ENCODE measurements around the gene ARID5A.
A peak's percentile ranks its signal among the peaks of the same experiment; 100 is the strongest.
"Not testable (repeated sequence)": the region's sequence is repeated elsewhere in the genome, so short reads cannot be mapped to it uniquely, and the experiment has no call there.

The ARID5A gene

DNA sequence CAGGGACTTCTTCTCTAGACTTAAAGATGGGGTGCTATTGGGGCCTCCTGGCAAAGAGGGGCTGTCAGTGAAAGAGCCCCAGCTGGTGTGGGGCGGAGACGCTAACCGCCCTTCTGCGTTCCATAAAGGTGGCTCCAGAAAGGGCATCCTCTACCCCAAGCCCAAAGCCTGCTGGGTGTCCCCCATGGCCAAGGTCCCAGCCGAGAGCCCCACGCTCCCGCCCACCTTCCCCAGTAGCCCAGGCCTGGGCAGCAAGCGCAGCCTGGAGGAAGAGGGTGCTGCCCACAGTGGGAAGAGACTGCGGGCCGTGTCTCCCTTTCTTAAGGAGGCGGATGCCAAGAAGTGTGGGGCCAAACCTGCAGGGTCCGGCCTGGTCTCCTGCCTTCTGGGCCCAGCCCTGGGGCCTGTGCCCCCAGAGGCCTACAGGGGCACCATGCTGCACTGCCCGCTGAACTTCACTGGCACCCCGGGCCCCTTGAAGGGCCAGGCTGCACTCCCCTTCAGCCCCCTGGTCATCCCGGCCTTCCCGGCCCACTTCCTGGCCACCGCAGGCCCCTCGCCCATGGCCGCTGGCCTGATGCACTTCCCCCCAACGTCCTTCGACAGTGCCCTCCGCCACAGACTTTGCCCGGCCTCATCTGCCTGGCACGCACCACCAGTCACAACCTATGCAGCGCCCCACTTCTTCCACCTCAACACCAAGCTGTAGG is 15.2 kb downstream of the ARID5A start:
- H3K4me3 ChIP-seq (ENCODE audit: control insufficient read depth, low read depth, low read length), result no peak overlapping the region
- no peak for DNase-seq (ENCODE audit: low read depth)
- TF ChIP-seq, protein P1, sequence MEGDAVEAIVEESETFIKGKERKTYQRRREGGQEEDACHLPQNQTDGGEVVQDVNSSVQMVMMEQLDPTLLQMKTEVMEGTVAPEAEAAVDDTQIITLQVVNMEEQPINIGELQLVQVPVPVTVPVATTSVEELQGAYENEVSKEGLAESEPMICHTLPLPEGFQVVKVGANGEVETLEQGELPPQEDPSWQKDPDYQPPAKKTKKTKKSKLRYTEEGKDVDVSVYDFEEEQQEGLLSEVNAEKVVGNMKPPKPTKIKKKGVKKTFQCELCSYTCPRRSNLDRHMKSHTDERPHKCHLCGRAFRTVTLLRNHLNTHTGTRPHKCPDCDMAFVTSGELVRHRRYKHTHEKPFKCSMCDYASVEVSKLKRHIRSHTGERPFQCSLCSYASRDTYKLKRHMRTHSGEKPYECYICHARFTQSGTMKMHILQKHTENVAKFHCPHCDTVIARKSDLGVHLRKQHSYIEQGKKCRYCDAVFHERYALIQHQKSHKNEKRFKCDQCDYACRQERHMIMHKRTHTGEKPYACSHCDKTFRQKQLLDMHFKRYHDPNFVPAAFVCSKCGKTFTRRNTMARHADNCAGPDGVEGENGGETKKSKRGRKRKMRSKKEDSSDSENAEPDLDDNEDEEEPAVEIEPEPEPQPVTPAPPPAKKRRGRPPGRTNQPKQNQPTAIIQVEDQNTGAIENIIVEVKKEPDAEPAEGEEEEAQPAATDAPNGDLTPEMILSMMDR (IDR thresholded peaks at IDR 0.05; ENCODE audit: control insufficient read depth, insufficient read depth, low read depth, low read length, missing control alignments), result no peak

DNA sequence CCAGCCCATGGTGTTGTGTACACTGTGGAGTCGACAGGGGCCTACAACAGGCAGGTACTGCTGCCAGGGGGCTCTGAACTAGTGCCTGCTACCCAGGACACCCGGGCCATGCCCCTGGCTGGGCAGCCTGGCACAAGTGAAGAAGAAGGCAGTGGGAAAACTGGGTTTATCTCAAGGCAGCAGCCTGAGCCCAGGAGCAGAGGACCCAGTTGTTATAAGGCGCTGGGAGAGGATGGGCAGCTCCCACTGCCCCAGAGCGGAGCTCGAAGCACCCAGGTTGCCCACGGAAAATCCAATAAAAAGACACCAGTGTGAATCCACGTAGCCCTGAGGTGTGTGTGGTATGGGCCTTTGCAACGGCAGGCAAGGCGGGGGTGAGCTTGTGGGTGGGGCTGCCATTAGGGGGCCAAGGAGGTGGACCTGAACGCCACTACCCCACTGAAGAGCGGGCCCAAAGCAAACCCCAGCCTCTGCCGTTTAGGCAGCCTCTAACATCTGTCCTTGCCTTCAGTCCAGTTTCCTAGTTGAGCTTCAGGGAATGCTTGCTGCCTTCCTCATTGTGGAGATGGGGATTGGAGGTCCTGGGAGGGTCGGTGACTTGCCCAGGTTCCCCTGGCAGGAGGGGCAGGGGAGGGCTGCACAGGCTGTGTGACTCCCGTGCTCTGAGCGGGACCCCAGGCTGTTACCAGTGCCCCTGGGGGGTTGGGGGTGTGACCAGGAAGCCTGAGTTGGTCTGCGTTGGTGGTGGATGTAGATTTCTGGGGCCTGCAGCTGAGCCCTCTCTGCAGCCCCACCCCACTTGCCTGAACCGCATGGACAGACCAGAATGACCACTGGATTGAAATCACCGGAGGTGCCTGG is 16.0 kb downstream of the ARID5A start:
- TF ChIP-seq, protein P1 (IDR thresholded peaks at IDR 0.05; ENCODE audit: control insufficient read depth, insufficient read depth, low read depth, low read length, missing control alignments), result no peak
- no peak overlapping the region for H3K4me3 ChIP-seq (ENCODE audit: control insufficient read depth, low read depth, low read length)
- no peak for DNase-seq (ENCODE audit: low read depth)

GRCh38 chr2:96553176-96553956 is 16.8 kb downstream of the ARID5A start:
- TF ChIP-seq, protein P1 (IDR thresholded peaks at IDR 0.05; ENCODE audit: control insufficient read depth, insufficient read depth, low read depth, low read length, missing control alignments), result no peak
- no peak for DNase-seq (ENCODE audit: low read depth)
- no peak overlapping the region for H3K4me3 ChIP-seq (ENCODE audit: control insufficient read depth, low read depth, low read length)

- H3K4me3 ChIP-seq (ENCODE audit: control insufficient read depth, low read depth, low read length); DNase-seq (ENCODE audit: low read depth): not testable (repeated sequence)
Observed at GRCh38 chr2:96553957-96554292, 17.4 kb downstream of the ARID5A start.

GRCh38 chr2:96554293-96555145 is 18.0 kb downstream of the ARID5A start:
- H3K4me3 ChIP-seq (ENCODE audit: control insufficient read depth, low read depth, low read length), result no peak overlapping the region
- TF ChIP-seq, protein P1 (IDR thresholded peaks at IDR 0.05; ENCODE audit: control insufficient read depth, insufficient read depth, low read depth, low read length, missing control alignments), result peak; percentile 94
- DNase-seq (ENCODE audit: low read depth), result no peak

DNA sequence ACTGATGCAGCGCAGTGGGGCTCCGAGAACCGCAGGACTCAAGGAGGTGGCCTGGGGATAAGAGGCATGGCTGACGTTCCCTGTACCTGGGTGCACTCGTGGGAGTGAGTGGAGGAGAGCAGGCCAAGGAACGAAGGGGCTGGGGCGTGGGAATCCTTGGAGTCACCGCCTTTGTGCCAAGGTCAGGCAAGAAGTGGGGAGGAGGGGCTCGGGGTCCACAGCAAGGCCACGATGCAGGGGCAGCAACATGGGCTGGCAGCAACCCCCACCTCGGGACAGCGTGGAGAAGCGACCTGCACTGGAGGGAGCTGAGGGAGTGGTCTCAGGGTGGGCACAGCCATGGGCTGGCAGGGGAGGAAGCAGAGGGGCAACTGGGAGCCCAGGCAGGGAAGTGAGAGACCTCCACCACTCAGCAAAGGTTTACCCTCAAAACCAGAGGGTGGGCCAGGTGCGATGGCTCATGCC is 18.6 kb downstream of the ARID5A start:
- no peak overlapping the region for H3K4me3 ChIP-seq (ENCODE audit: control insufficient read depth, low read depth, low read length)
- TF ChIP-seq, protein P1 (IDR thresholded peaks at IDR 0.05; ENCODE audit: control insufficient read depth, insufficient read depth, low read depth, low read length, missing control alignments), result no peak
- DNase-seq (ENCODE audit: low read depth), result no peak

Data from AG09309 (cell line).